NCI-H748 (cell line): ENCODE data around the gene CRTC1.

ENCODE experiments used
- DNase-seq: peaks from one replicate; lab custom pipeline; 2025; ENCODE audit not compliant: unreplicated experiment; lab: John Stamatoyannopoulos, UW

The CRTC1 gene

DNA sequence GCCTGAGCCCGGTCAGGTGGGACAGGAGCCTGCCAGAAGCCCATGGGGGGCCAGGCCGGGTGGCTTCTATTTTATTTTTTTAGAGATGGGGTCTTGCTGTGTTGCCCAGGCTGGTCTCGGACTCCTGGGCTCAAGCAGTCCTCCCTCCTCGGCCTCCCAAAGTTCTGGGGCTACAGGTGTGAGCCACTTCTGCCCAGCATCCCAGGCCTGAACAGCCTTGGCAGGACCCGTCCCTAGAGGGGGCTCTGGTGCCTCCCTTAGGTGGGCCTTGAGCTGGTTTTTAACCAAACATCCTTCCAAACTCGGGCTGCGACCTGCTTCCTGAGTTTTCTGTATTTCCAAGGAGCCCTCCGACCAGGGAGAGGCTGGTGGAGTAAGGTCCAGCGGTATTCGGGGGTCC, 97.2 kb downstream of the CRTC1 start:
- DNase-seq: peak; percentile 9

GRCh38 chr19:18781047-18781600, 97.6 kb downstream of the CRTC1 start:
- no peak for DNase-seq

DNA sequence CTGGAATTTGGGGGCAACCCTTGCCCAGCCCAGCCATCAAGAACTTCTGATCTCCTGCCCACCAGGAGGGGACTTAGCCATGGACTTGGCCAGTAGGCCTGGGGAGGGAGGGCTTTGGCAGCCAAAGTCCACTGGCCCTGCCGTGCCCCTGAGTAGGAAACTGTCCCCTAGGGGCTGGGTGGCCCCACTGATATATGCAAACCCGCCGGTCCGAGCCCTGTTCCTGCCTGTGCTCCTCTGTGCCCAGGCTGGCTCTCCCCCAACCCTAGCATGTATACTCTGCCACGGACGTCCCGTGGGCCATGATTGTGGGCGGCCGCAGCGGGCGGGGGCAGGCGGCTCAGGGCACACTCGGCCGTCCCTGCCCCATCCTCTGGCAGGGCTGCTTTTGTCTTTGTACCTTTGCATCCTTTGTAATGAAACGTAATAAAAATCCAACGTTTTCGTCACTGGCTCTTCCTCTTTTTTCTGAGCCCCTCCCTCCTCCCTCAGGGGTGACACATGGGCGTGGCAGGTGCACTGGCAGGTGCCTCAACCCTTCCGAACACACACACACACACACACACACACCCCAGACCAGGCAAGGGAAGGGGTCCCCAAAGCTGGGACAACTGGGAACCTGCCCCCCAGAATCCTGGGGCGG, 98.5 kb downstream of the CRTC1 start:
- DNase-seq: no peak

DNA sequence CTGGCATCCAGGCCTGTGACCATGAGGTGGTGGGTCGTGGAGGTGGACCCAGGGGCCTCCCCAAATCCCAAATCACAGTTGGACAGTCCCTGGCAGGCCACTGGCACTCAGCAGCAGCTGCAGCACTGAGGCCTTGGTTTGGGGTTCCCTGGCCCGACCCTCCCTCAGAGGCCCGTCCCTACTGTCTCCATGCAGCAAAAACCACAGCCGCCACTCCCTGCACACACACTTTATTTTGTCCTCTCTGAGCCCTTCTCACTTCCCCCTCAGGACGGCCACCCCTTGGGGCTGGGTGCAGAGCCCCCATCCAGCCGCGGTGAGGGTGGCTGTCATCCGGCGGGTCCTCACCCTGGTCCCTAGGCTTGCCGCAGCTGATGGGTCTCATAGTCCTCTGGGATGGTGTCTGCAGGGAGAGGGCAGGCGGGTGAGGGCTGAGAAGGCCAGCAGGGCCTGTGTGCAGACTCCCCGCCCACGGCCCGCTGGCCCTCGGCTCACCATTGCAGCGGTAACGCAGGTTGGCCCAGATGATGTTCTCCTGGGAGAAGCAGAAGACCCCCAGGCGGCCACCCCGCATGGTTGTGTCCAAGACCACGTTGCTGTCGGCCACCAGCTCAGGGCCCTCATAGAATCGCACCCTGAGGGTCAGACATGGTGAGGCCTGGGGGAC, 99.2 kb downstream of the CRTC1 start:
- no peak for DNase-seq

DNA sequence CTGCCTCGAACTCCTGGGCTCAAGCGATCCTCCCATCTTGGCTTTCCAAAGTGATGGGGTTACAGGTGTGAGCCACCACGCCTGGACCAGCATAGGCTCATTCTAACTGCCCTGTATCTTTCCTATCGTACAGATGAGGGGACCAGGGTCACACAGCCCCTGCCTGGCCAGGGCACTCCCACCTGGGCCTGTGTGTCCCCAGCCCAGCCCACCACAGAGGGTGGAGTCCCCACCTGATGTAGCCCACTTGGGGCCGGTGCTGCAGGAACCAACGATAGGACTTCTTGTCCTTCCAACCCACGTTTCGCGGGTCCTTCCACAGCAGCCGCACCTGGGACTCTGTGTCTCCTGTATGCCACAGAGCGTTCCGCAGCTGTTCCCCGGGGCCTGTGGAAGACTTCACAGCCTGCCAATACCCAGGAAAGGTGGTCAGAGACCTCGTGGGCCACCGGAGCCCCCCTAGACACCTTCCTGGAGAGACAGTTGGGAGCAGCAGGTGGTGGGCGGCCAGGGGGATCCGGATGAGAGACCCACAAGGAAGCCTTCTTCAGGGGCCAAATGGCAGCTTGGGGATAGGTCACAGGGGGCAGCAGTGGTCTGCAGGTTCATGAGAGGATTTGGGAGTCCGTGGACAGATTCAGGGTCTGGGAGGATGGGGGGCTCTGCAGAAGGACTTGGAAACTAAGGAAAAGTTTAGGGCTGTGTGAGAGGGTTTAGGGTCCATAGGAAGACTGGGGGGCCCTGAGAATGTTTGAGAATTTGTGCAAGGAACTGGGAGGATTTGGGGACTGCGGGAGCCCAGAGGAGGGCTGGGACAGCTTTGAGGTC, 100.7 kb downstream of the CRTC1 start:
- DNase-seq: no peak

DNA sequence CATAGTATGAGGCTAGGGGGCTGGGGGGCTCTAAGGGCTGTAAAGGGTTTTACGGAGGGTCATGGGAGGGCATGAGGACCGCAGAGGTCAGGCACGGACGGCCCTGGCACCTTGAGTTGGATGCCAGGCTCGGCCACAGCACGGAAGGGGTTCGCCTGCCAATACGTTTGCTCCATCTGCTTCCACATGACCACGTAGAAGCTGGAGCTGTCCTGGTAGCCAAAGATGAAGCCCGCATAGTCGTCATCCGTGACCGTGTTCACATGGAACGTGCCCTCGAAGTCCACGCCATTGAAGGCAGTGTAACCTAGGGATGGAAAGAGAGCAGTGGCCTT, 101.3 kb downstream of the CRTC1 start:
- DNase-seq: peak; percentile 39

- DNase-seq: peak; percentile 71
Measured at GRCh38 chr19:18785179-18786124, 102.0 kb downstream of the CRTC1 start.

- no peak for DNase-seq
Measured at GRCh38 chr19:18788529-18789421, 105.3 kb downstream of the CRTC1 start.

DNA sequence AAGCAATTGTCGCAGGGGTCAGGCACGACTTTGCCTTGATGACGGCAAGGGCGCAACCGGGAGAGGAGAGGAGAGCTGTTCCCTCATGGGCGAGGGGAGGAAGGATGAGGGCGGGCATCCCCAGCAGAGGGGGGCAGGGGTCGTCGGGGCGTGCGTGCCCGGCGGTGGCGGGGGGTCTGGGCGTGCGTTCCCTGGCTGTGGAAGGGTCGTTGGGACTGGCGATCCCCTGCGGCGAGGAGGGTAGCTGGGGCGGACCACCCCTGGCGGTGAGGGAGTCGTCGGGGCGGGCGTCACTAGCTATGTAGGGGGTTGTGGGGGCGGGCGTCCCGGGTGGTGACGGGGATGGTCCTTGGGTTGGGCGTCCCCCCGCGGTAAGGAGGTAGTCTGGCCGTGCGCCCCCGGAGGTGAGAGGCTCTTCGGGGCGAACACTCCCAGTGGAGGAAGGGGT, 106.0 kb downstream of the CRTC1 start:
- DNase-seq: peak; percentile 15

GRCh38 chr19:18789883-18790565, 106.5 kb downstream of the CRTC1 start:
- peak; percentile 37 for DNase-seq

- no peak for DNase-seq
Measured at GRCh38 chr19:18790566-18791314, 107.3 kb downstream of the CRTC1 start, which contains the start of gene COMP. Gene COMP (minus strand): TSS chr19:18791305. CDS start chr19:18791269, 36 bp downstream.

GRCh38 chr19:18791315-18791678, 107.8 kb downstream of the CRTC1 start:
- no peak for DNase-seq

DNA sequence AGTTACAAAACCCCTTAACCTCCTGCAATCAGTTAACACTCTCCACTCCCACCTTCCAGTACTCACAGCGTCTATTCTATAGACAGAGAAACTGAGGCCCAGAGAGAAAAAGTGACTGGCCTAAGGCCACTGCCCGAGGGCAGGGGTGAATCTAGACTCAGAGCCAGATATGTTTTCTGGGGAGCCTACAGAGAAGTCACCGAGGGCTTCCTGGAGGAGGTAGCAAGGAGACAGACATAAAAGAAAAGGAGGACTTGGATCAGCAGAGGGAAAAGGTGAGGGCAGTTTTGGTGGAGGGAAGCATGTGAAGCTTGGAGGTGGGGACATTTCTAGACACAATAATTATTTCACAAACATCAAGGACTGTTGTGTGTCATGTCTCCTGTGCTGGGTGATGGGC, 109.2 kb downstream of the CRTC1 start:
- no peak for DNase-seq

GRCh38 chr19:18793144-18794028, 109.9 kb downstream of the CRTC1 start:
- no peak for DNase-seq

DNA sequence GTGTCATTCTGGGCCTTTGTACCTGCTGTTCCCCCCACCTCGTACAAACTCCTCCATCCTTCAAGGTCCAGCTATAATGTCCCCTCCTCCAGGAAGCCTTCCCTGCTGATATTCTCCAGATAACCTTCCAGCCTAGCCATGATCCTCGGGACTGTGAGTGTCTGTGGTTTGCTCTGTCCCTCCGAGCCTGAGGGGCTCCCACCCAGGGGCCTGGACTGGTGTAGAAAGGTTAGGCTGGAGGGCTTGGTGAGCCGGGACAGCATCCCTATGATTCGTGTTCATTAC, 110.5 kb downstream of the CRTC1 start:
- DNase-seq: no peak

GRCh38 chr19:18794692-18795091, 111.2 kb downstream of the CRTC1 start:
- DNase-seq: no peak

DNA sequence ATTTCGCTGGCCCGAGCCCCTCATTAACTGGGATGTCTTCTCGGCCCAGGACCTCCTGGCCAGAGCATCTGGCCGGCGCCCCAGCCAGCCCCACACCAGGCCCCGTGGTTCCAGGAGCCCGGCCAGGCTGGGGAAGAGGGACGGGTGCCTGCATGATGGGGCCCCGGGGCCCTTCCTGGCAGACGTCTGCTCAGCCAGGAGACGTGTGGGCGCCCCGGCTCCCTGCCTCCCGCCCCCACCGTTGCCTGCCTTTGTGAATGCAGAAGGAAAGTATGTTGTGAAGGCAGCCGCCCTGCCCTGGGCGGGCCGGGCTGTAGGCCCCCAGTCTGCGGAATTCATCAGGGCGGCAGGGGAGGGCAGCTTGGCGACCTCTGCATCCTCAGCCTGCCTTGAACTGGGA, 112.1 kb downstream of the CRTC1 start:
- DNase-seq: no peak

DNA sequence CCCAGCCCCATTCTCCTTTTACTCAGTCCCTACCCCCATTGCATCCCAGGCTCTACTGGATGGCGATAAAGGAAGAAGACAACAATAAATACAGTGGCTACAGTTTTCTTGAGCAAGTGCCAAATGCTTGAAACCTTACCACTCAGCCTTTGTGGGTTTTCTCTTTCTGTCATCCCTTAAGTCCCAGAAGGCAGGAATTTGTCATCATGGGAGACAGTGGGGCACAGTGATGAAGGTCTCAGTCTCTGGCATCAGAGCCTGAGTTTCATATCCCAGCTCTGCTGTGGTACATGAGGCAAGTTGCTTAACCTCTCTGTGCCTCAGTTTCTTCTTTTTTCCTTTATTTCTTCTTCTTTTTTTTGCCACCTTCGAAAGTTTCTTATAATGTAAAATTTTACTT, 112.8 kb downstream of the CRTC1 start:
- DNase-seq: no peak
